ENCODE data around the gene ADGRG6.

- TF ChIP-seq CTCF (IDR thresholded peaks at IDR 0.05 in 8 of 11, conservative IDR thresholded peaks at IDR 0.05 in 3 of 11) (no peak), POLR2AphosphoS5 (IDR thresholded peaks at IDR 0.05) (no peak)
Measured at GRCh38 chr6:142482974-142483373, 181.2 kb downstream of the ADGRG6 start.
